HG03432 (cell line): ENCODE measurements around the gene APELA.

ENCODE experiments used
- ATAC-seq: cut with Tn5 transposase; IDR thresholded peaks from one replicate; pipeline ENCODE4 v1.9.1; 2021; ENCODE audit warnings: mild to moderate bottlenecking, moderate library complexity; ENCODE audit not compliant: unreplicated experiment

APELA gene

GRCh38 chr4:164876700-164877324 is at the start of gene APELA:
TSS of gene APELA (plus strand) at chr4:164877178. CDS start at chr4:164877332, 154 bp downstream.
- ATAC-seq: peak; percentile 100

DNA sequence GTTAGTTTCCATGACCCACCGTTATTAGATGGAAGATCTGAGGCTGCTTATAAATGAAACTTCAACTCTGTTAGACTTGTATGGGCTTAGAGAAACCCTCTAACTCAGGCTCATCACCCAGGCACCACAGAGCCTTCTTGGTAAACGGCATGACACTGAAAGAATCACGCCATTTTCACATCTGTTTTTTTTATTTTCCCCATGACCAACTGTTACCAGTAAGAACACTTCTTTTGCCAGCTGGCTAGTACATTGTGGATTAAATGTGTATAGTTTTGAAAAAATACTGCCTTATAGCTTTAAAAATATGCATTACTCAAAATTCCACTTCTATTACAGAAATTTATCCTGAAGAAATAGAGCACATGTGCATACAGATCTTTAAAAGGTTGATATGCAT is 48.0 kb upstream of the APELA start:
- ATAC-seq: no peak

DNA sequence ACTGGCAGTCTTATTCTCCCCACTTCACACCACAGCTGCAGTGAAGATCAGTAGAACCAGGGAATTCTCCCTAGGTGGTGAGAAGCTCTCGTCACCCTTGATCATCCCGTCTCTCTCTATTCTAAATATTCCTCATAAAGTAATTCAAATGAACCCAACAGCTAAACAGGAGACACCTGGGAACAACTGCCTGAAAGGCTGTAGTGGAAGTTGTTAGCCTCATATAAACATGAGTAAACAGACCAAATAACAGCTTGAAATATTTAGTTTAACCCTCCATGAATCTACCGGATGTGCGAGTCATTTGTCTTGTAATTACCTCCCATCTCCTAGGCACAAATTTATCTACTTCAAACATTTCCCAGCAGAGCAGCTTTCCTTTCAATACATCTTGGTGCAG is 30.4 kb upstream of the APELA start:
- no peak for ATAC-seq

DNA sequence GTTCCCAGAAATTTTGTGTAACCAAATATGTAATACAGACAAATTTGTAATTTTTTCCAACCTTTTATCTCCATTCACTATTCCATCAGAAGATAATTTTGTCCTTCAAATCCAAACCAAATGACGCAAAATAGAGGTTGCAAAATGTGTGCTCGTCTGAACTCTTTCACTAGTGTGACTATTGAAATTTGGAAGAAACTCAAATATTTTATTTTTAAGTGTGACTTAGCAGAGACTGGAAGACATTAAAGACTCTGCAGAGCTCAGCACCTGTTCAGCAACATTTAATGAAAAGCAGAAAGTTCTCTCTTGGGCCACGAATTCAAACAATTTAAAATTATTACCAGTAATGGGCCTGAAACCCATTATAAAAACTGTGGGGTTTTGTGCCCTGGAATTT is 30.0 kb upstream of the APELA start:
- ATAC-seq: no peak

- ATAC-seq: peak; percentile 86
Measured at GRCh38 chr4:164847967-164848649, 28.9 kb upstream of the APELA start.

- no peak for ATAC-seq
Measured at GRCh38 chr4:164856396-164856795, 20.6 kb upstream of the APELA start.

GRCh38 chr4:164866817-164867490 is 10.0 kb upstream of the APELA start:
- ATAC-seq: no peak

GRCh38 chr4:164871673-164872072 is 5.3 kb upstream of the APELA start:
- no peak for ATAC-seq

DNA sequence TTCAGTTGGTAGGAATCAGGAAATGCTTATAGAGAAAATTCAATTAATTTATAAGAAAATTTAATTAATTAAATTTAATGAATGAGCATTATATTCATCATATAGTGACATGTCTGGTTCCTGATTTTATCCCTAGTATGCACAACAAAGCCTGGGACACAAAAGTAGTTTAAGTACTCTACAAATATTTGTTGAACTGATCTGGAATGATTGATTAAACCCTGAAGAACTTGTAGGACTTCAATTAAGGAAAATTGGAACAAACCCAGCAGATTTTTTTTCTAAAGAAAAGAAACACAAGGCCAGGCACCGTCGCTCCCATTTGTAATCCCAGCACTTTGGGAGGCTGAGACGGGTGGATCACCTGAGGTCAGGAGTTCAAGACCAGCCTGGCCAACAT is 4.5 kb upstream of the APELA start:
- no peak for ATAC-seq

DNA sequence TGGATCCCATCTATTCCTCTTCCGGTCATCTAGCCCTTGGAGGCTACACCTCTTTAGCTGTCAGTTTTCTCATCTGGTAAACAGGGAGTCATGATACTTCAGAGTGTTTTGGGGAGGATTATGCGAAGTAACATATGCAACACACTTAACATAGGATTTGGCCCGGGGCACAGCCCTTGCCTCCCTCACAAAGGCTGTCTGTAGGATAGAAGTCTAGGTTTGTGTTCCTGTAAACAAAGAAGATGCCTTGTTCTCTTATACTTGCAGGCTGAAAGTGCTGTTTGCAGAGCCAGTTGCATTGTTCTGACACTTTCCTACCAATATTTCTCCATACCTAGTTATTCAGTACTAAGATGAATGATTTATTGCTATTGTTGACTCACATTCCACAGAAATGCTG is 2.2 kb upstream of the APELA start:
- ATAC-seq: no peak

- no peak for ATAC-seq
Measured at GRCh38 chr4:164880489-164881262, 3.7 kb downstream of the APELA start.

DNA sequence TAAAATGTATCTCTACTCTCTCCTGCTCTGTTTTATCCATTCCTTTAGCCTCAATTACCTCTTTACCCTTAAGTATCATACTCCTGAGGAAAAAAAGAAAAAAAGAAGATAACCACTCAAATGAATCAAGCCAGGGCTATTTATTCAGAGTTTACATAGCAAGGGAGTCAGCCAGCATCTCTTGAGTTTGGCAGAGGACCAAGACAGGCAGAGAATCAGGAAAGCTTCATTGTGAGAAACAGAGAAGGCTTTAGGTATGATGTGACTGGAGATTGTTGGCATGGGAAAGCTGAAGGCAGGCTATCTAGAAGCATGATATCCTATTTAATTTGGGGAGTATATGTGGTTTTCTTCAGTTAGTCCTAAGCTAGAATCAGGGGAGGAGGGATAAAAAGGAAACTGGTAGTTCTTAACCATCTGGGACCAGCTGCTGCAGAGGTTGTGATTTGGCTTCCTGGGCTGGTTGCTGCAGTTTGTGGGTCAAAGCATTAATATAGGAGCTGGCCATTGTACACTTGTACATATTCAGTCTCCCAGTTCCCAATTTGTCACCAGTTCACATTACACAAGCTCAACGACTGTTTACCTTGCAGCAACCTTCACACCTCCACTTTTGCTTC is 11.2 kb downstream of the APELA start:
- peak; percentile 43 for ATAC-seq

- ATAC-seq: no peak
Measured at GRCh38 chr4:164890691-164891090, 13.7 kb downstream of the APELA start.

DNA sequence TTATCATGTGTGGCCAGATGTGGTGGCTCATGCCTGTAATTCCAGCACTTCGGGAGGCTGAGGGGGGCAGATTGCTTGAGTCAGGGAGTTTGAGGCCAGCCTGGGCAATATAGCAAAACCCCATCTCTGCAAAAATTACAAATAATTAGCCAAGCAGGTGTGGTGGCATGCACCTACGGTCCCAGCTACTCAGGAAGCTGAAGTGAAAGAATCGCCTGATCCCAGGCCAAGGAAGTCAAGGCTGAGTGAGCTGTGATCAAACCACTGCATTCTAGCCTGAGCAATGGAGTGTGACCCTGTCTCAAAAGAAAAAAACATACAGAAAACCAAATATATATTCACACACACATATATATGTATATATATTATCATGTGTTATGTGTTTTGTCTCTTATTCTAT is 15.0 kb downstream of the APELA start:
- ATAC-seq: peak; percentile 86

GRCh38 chr4:164894702-164895101 is 17.7 kb downstream of the APELA start:
- ATAC-seq: peak; percentile 72

DNA sequence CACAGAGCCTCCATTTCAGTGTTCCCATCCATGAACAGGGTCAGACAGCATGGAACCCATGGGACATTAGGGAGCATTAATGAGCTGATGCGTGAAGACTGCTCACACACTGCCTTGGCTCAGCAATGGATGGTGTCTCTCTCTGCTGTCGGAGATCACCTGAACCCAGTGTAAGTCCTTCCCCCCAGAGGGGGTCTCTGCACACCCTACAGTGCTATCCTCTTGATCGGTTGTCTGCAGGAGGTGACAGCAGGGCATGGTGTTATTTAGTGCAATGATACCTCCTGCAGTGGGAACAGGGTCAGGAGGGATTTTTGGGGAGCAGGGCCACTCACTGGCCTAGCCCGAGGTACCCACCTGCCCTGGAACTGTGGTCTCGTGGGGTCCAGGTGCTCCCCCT is 25.6 kb downstream of the APELA start:
- ATAC-seq: no peak

GRCh38 chr4:164904336-164904735 is 27.4 kb downstream of the APELA start:
- no peak for ATAC-seq

DNA sequence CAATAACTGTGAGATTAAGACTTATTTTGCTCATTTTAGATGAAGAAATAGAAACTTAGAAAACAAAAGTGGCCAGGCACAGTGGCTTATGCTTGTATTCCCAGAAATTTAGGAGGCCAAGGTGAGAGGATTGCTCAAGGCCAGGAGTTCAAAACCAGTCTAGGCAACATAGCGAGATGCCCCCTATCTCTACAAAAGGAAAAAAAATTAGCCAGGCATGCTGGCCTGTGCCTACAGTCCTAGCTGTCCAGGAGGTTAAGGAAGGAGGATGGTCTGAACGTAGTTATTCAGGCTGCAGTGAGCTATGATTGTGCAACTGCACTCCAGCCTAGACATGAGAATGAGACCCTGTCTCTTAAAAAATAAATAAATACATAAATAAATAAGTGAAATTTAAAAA is 28.0 kb downstream of the APELA start:
- no peak for ATAC-seq

DNA sequence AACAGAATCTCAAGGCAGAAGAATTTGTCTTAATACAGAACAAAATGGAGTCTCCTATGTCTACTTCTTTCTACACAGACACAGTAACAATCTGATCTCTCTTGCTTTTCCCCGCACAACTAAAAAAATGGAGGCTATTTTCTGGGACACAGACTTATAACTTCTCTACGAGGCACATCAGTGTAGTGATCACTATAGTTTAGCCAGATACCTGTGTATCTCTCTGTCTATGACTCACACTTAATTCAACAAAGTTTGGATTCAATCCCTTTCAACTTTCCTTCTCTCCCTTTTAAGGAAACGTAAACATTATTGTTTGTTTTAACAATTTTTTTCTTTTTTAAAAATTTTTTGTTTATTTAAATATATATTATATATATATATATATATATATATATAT is 29.4 kb downstream of the APELA start:
- ATAC-seq: no peak

DNA sequence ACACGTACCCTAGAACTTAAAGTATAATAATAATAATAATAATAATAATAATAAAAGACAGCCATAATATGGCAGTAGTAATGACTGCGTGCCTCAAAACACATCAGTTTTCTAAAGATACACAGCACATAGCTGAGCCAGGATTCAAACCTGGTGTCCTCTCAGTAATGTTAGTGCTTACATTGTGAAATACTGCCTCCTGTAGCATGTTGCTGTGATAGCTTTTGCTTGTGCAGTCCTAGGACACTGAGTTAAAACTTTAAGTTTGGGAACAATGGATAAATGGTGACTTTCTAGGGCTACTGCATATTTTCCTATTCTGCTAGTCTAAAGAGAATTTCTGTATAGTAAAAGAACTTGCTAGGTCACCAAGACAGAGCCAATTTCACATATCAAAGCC is 36.5 kb downstream of the APELA start:
- peak; percentile 75 for ATAC-seq

- no peak for ATAC-seq
Measured at GRCh38 chr4:164918956-164919355, 42.0 kb downstream of the APELA start.
